H9 (cell line): ENCODE data around the gene MYO18B. TPM values are rescaled to one million over a fixed set of nuclear protein-coding genes. Genes with fewer than 3 reads are reported as not detected.

ENCODE experiments used
- DNase-seq: peaks from one replicate; pipeline ENCODE4 v3.0.0-alpha.2; 2017
- H2AFZ ChIP-seq: one replicate; pipeline ENCODE4 v1.6.1; 2013; ENCODE audit warnings: mild to moderate bottlenecking, low read length, control low read depth, moderate library complexity
- H2AK5ac ChIP-seq: 2 replicates; pipeline ENCODE4 v1.6.1; 2013; ENCODE audit warnings: low read length, control low read depth, mixed read lengths; ENCODE audit not compliant: insufficient read length
- H2BK120ac ChIP-seq: one replicate; pipeline ENCODE4 v1.6.1; 2013; ENCODE audit warnings: low read depth, mild to moderate bottlenecking, low read length, control low read depth, inconsistent platforms; ENCODE audit not compliant: poor library complexity, severe bottlenecking
- H2BK12ac ChIP-seq: 2 replicates; pipeline ENCODE4 v1.6.1; 2013; ENCODE audit warnings: low read length, control low read depth, mixed read lengths, low read depth; ENCODE audit not compliant: insufficient read length
- H2BK15ac ChIP-seq: 2 replicates; pipeline ENCODE4 v1.6.1; 2013; ENCODE audit warnings: low read depth, low read length, control low read depth
- H2BK20ac ChIP-seq: one replicate; pipeline ENCODE4 v1.6.1; 2013; ENCODE audit warnings: low read depth, mild to moderate bottlenecking, low read length, control low read depth, inconsistent platforms; ENCODE audit not compliant: poor library complexity, severe bottlenecking
- H2BK5ac ChIP-seq: 2 replicates; pipeline ENCODE4 v1.6.1; 2013; ENCODE audit warnings: low read length, control low read depth, mixed read lengths; ENCODE audit not compliant: insufficient read length
- H3K14ac ChIP-seq: 2 replicates; pipeline ENCODE4 v1.6.1; 2013; ENCODE audit warnings: low read length, control low read depth; ENCODE audit not compliant: insufficient read depth
- H3K18ac ChIP-seq: 2 replicates; pipeline ENCODE4 v1.6.1; 2013; ENCODE audit warnings: low read depth, mild to moderate bottlenecking, mixed read lengths, low read length, control low read depth; ENCODE audit not compliant: insufficient read length
- H3K23ac ChIP-seq: 2 replicates; pipeline ENCODE4 v1.6.1; 2013; ENCODE audit warnings: low read length, control low read depth, mixed read lengths, low read depth; ENCODE audit not compliant: insufficient read length
- H3K23me2 ChIP-seq: 2 replicates; pipeline ENCODE4 v1.6.1; 2013; ENCODE audit warnings: low read depth, mild to moderate bottlenecking, mixed read lengths, low read length, control low read depth; ENCODE audit not compliant: insufficient read length, poor library complexity, severe bottlenecking
- H3K27ac ChIP-seq: 2 replicates; pipeline ENCODE4 v1.5.1; 2013; ENCODE audit warnings: low read length, control low read depth, mixed read lengths, low read depth; ENCODE audit not compliant: insufficient read length
- H3K27me3 ChIP-seq: 2 replicates; pipeline ENCODE4 v1.6.1; 2013; ENCODE audit warnings: low read length, control low read depth, inconsistent platforms; ENCODE audit not compliant: insufficient read depth
- H3K4ac ChIP-seq: 2 replicates; pipeline ENCODE4 v1.6.1; 2013; ENCODE audit warnings: low read depth, mild to moderate bottlenecking, control low read depth, inconsistent platforms, low read length, moderate library complexity
- H3K4me1 ChIP-seq: 2 replicates; pipeline ENCODE4 v1.6.1; 2013; ENCODE audit warnings: low read length, control low read depth, inconsistent platforms; ENCODE audit not compliant: insufficient read depth
- H3K4me2 ChIP-seq: 2 replicates; pipeline ENCODE4 v1.6.1; 2013; ENCODE audit warnings: low read length, control low read depth, mixed read lengths; ENCODE audit not compliant: insufficient read length, insufficient read depth
- H3K56ac ChIP-seq: 2 replicates; pipeline ENCODE4 v1.6.1; 2013; ENCODE audit warnings: low read depth, mild to moderate bottlenecking, mixed read lengths, low read length, control low read depth; ENCODE audit not compliant: insufficient read length
- H3K79me1 ChIP-seq: 2 replicates; pipeline ENCODE4 v1.6.1; 2013; ENCODE audit warnings: low read depth, mild to moderate bottlenecking, moderate library complexity, low read length, control low read depth, inconsistent platforms; ENCODE audit not compliant: insufficient read depth, poor library complexity, severe bottlenecking
- H3K79me2 ChIP-seq: 2 replicates; pipeline ENCODE4 v1.6.1; 2013; ENCODE audit warnings: low read length, control low read depth, inconsistent platforms; ENCODE audit not compliant: insufficient read depth
- H3K9ac ChIP-seq: 2 replicates; pipeline ENCODE4 v1.6.1; 2013; ENCODE audit warnings: low read length, control low read depth, mixed read lengths; ENCODE audit not compliant: insufficient read length; ENCODE audit errors: extremely low read depth
- H3K9me3 ChIP-seq: one replicate; pipeline ENCODE4 v1.6.1; 2013; ENCODE audit warnings: low read depth, low read length, inconsistent platforms; ENCODE audit not compliant: control insufficient read depth
- H3T11ph ChIP-seq: one replicate; pipeline ENCODE4 v1.6.1; 2013; ENCODE audit warnings: mild to moderate bottlenecking, low read length, control low read depth, inconsistent platforms
- H4K20me1 ChIP-seq: one replicate; pipeline ENCODE4 v1.6.1; 2013; ENCODE audit not compliant: control insufficient read depth, insufficient read length, insufficient read depth
- H4K5ac ChIP-seq: 2 replicates; pipeline ENCODE4 v1.6.1; 2013; ENCODE audit warnings: low read depth, mild to moderate bottlenecking, mixed read lengths, low read length, control low read depth; ENCODE audit not compliant: insufficient read length
- H4K8ac ChIP-seq: replicated peaks from 2 replicates; pipeline ENCODE4 v1.6.1; 2013; ENCODE audit warnings: low read length, control low read depth, mixed read lengths, low read depth; ENCODE audit not compliant: insufficient read length
- H4K91ac ChIP-seq: 2 replicates; pipeline ENCODE4 v1.6.1; 2013; ENCODE audit warnings: low read depth, mild to moderate bottlenecking, moderate library complexity, mixed read lengths, low read length, control low read depth; ENCODE audit not compliant: insufficient read length
- H3K27ac Mint-ChIP-seq, 3 experiments: 2 replicates in 2 of 3; 3 replicates in 1 of 3; pipeline ENCODE4 v1.8.0; 2020 to 2021; ENCODE audit warnings: mixed read lengths in 3 of 3, mild to moderate bottlenecking in 1 of 3, moderate library complexity in 1 of 3
- H3K27me3 Mint-ChIP-seq: 2 replicates; pipeline ENCODE4 v1.8.0; 2021; ENCODE audit warnings: low read depth, mild to moderate bottlenecking, moderate library complexity, mixed read lengths
- H3K36me3 Mint-ChIP-seq, 3 experiments: 2 replicates in 2 of 3; 3 replicates in 1 of 3; pipeline ENCODE4 v1.8.0; 2020 to 2021; ENCODE audit warnings: low read depth in 3 of 3, mixed read lengths in 3 of 3; ENCODE audit not compliant: insufficient read depth in 1 of 3
- H3K4me1 Mint-ChIP-seq, 2 experiments: 2 replicates each; pipeline ENCODE4 v1.8.0; 2020; ENCODE audit warnings: mixed read lengths in 2 of 2
- H3K4me3 Mint-ChIP-seq, 2 experiments: 2 replicates in 1 of 2; 3 replicates in 1 of 2; pipeline ENCODE4 v1.8.0; 2020 to 2021; ENCODE audit warnings: mild to moderate bottlenecking in 2 of 2, mixed read lengths in 2 of 2, moderate library complexity in 1 of 2
- H3K9me3 Mint-ChIP-seq, 2 experiments: 2 replicates in 1 of 2; 3 replicates in 1 of 2; pipeline ENCODE4 v1.8.0; 2020; ENCODE audit warnings: mild to moderate bottlenecking in 2 of 2, mixed read lengths in 2 of 2, moderate library complexity in 1 of 2
- WGBS: extraction: QIAGEN DNeasy Blood & Tissue Kit; methylation state at CpG from one replicate; pipeline ENCODE4 v1.1.7; 2013; ENCODE audit warnings: missing lambda C conversion rate, low lambda C conversion rate, mixed read lengths; ENCODE audit not compliant: insufficient read length; ENCODE audit errors: extremely low coverage; 5-methylcytosine and 5-hydroxymethylcytosine counted together
- total RNA-seq: library from RNA; stranded (reverse); gene quantifications from 2 replicates; pipeline ENCODE4 v1.2.1, GENCODE V29; 2021
- TF ChIP-seq, protein P1 (sequence below): fragments of 200-600 bp; sonication (generic); conservative IDR thresholded peaks from 3 replicates; pipeline ENCODE4 v1.8.0; 2021; ENCODE audit warnings: antibody characterized with exemption, mild to moderate bottlenecking

MYO18B gene
- total RNA-seq, 1 experiment from 2014 or later: 0.46 TPM

DNA sequence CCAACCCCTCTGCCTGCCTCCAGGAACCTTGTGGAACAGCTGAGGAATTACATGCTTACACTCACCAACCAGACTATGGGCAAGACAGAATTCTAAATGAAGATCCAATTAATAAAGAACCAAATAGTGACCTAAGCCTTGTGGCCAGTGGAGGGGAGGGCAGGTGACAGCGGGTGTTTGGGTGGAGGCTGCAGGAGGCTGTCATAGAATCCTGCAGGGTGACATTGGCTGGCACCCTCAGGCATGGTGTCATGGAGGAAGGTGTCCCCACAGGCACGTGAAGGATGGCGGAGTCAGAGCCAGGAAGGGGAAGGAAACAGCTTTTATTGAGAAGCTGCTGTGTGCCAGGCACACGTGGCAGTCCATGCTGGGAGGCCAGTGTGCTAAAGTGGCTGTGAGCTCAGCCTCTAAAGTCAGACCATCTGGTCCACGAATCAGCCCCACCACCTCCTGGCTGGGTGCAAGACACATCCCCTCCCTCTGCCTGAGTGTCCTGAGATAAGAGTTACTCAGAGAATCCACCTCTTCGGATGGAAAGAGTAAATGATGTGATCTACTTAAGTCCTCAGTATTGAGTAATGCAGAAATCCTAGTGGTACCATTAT lies 8.7 kb downstream of the MYO18B start:
- no peak overlapping the region for H2BK15ac ChIP-seq

More for the DNA sequence above, 8.7 kb downstream of the MYO18B start:
- Histone ChIP-seq H2BK20ac (no peak overlapping the region), H4K91ac (no peak overlapping the region), H3T11ph (no peak overlapping the region), H3K56ac (no peak overlapping the region), H3K79me2 (no peaks in the 10 kb centered on the region), H3K79me1 (no peaks in the 10 kb centered on the region), H3K23ac (no peak overlapping the region), H2BK120ac (no peak overlapping the region), H2AFZ (no peak overlapping the region), H3K4me1 (no peaks in the 10 kb centered on the region), H2BK5ac (no peak overlapping the region), H4K5ac (no peak overlapping the region), H4K8ac (no peak overlapping the region), H2AK5ac (no peak overlapping the region), H4K20me1 (no peaks in the 10 kb centered on the region), H3K14ac (no peak overlapping the region), H3K4me2 (no peak overlapping the region), H3K18ac (no peak overlapping the region), H3K9ac (no peak overlapping the region), H3K4ac (no peak overlapping the region), H3K23me2 (no peaks in the 10 kb centered on the region), H3K9me3 (no peaks in the 10 kb centered on the region), H3K27ac (no peak overlapping the region), H2BK12ac (no peak overlapping the region), H3K27me3 (no peaks in the 10 kb centered on the region)
- Mint-ChIP-seq H3K4me3 (no peak overlapping the region), H3K36me3 (peaks cover 0 to 2% (median 0%) of the 10 kb centered on the region in 3 experiments; a peak in 1 of 7 replicates), H3K27ac (no peak overlapping the region), H3K27me3 (peaks cover 25% of the 10 kb centered on the region), H3K4me1 (no peaks in the 10 kb centered on the region), H3K9me3 (peaks cover 0 to 3% of the 10 kb centered on the region in 2 experiments; a peak in 1 of 5 replicates)
- no CpG with 5 or more reads among the region's 6 CpGs for WGBS
- no peak for DNase-seq
- TF ChIP-seq, protein P1, sequence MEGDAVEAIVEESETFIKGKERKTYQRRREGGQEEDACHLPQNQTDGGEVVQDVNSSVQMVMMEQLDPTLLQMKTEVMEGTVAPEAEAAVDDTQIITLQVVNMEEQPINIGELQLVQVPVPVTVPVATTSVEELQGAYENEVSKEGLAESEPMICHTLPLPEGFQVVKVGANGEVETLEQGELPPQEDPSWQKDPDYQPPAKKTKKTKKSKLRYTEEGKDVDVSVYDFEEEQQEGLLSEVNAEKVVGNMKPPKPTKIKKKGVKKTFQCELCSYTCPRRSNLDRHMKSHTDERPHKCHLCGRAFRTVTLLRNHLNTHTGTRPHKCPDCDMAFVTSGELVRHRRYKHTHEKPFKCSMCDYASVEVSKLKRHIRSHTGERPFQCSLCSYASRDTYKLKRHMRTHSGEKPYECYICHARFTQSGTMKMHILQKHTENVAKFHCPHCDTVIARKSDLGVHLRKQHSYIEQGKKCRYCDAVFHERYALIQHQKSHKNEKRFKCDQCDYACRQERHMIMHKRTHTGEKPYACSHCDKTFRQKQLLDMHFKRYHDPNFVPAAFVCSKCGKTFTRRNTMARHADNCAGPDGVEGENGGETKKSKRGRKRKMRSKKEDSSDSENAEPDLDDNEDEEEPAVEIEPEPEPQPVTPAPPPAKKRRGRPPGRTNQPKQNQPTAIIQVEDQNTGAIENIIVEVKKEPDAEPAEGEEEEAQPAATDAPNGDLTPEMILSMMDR: no peak; the same call in 2 of the 3 replicates
